Frontal cortex (tissue), 4 donors: ENCODE results near the gene MFN2. TPM values are rescaled to one million over a fixed set of nuclear protein-coding genes. Genes with fewer than 3 reads are reported as not detected.

ENCODE experiments used
- DNase-seq, 2 donors: peaks; one replicate each; pipeline ENCODE4 v3.0.0; 2012; ENCODE audit warnings: low spot score in 2 of 2
- FAIRE-seq: peaks from 2 replicates; lab custom pipeline; 2012; peaks lifted over from hg19 to GRCh38; lab: Jason Lieb, UNC
- small RNA-seq: library from RNA; depleted of rRNA; stranded (forward); fragments of <200 nt; gene quantifications from one replicate; pipeline ENCODE3, GENCODE V24; 2014
- total RNA-seq: library from RNA; depleted of rRNA; stranded (reverse); fragments of >200 nt; gene quantifications from one replicate; pipeline ENCODE4 v1.2.3, GENCODE V29; 2014
- donor health status: control.
- donor health status: control.
- donor health status: control.

MFN2 gene
- total RNA-seq, 1 donor from 2014 or later: 42.0 TPM

GRCh38 chr1:12059722-12060464 lies 79.6 kb downstream of the MFN2 start:
- no peak for DNase-seq

DNA sequence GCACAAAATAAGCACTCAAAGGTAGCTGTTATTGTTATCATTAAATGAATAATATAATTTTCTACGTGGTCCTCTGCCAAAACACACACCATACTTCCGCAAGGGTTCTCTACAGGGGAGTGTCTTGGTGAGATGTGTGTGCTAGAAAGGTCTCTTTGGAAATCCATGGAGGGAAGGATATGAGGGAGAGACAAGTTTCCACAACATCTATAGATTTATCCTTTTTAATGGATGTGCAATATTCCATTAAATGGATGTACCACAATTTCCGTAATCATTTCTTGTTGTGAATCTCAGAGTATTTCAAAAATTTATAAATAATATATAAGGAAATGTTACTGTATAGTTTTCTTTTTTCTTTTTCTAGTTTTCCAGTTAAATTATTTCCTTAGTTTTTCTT lies 80.3 kb downstream of the MFN2 start:
- DNase-seq (no peak), FAIRE-seq (no peak)

More at GRCh38 chr1:12059722-12060464, 79.6 kb downstream of the MFN2 start:
- FAIRE-seq: no peak

Small RNAs within 50 kb of the gene (small RNA-seq; reads per million reads assigned to genes)
- gene AL096840.1 (not detected), gene MIR6729 (not detected), gene RF00019 (not detected), gene RN7SL649P (not detected)

Other genes starting within 250 kb of the MFN2 start
- gene AGTRAP, start 244.3 kb upstream of the MFN2 start, total RNA-seq: 2.4 TPM
- gene C1orf167, start 218.3 kb upstream of the MFN2 start, total RNA-seq: not detected
- 24.5 TPM for gene MTHFR, start 174.5 kb upstream of the MFN2 start, total RNA-seq
- 14.7 TPM for gene CLCN6, start 174.3 kb upstream of the MFN2 start, total RNA-seq
- 3.3 TPM for gene NPPA, start 132.7 kb upstream of the MFN2 start, total RNA-seq
- 0.41 TPM for gene NPPB, start 121.5 kb upstream of the MFN2 start, total RNA-seq
- 20.0 TPM for gene KIAA2013, start 54.0 kb upstream of the MFN2 start, total RNA-seq
- gene PLOD1, start 45.7 kb upstream of the MFN2 start, total RNA-seq: 15.5 TPM
- gene MIIP, start 39.1 kb downstream of the MFN2 start, total RNA-seq: 31.8 TPM
- not detected for gene TNFRSF8, start 82.9 kb downstream of the MFN2 start, total RNA-seq
- 2.0 TPM for gene TNFRSF1B, start 186.5 kb downstream of the MFN2 start, total RNA-seq
- gene VPS13D, start 249.6 kb downstream of the MFN2 start, total RNA-seq: 34.6 TPM